ENCODE results near the gene INPP5K.
A peak's percentile ranks its signal among the peaks of the same experiment; 100 is the strongest.

GRCh38 chr17:1491443-1492248, 24.8 kb downstream of the INPP5K start:
- TF ChIP-seq, protein P1, sequence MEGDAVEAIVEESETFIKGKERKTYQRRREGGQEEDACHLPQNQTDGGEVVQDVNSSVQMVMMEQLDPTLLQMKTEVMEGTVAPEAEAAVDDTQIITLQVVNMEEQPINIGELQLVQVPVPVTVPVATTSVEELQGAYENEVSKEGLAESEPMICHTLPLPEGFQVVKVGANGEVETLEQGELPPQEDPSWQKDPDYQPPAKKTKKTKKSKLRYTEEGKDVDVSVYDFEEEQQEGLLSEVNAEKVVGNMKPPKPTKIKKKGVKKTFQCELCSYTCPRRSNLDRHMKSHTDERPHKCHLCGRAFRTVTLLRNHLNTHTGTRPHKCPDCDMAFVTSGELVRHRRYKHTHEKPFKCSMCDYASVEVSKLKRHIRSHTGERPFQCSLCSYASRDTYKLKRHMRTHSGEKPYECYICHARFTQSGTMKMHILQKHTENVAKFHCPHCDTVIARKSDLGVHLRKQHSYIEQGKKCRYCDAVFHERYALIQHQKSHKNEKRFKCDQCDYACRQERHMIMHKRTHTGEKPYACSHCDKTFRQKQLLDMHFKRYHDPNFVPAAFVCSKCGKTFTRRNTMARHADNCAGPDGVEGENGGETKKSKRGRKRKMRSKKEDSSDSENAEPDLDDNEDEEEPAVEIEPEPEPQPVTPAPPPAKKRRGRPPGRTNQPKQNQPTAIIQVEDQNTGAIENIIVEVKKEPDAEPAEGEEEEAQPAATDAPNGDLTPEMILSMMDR (IDR thresholded peaks at IDR 0.05 in 8 of 11, conservative IDR thresholded peaks at IDR 0.05 in 3 of 11) = no peak
- peak in 2 of 3 donors; percentile 36 to 37 for TF ChIP-seq POLR2AphosphoS5 (IDR thresholded peaks at IDR 0.05)
